SK-N-DZ (cell line): ENCODE data around the gene RAB22A. TPM values are rescaled to one million over a fixed set of nuclear protein-coding genes. Genes with fewer than 3 reads are reported as not detected.

Experiments used
- DNase-seq: peaks from one replicate; pipeline ENCODE4 v3.0.0-alpha.2; 2015; ENCODE audit warnings: low spot score
- polyA plus RNA-seq, 2 experiments: library from polyadenylated mRNA; depleted of rRNA; stranded (reverse); fragments of >200 nt; gene quantifications; 2 replicates each; pipeline ENCODE4 v1.2.3, GENCODE V29; 2014

RAB22A gene
- 9.6 and 10.6 TPM in 2 replicates for polyA plus RNA-seq (2014; cell fraction: cytosol; rRNA removed)
- polyA plus RNA-seq (2014; cell fraction: nucleus; rRNA removed), result 6.2 and 6.9 TPM in 2 replicates

DNA sequence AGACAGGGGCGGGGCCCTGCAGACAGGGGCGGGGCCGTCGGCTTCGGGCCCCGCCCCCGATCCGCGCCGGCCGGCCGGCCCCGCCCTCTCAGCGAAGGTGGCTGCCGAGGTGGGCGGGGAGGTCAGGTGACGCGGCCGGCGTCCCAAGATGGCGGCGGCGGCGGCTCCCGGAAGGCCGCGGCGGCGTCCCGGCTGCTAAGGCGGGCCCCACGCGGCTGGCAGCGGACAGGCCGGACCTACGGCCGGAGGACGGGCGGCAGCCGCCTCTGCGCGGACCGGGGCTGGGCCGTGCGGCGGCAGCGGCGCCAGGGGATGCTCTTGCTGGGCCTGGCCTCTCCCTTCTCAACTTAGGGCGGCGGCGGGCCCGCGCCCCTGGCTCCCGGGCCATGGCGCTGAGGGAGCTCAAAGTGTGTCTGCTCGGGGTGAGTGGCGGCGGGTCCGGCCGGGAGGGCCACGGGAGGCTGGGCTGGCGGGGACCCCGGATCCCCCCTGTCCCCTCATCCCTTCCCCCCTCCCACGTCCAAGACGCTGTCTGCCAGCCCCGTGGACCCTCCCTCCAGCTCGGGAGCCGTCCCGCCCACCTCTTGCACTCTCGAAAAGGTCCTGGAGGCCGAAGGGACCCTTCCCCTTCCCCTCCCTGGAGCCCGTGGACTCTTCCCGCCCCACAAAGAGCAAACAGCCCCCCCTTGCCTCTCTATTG lies at the start of gene RAB22A:
Gene RAB22A, plus strand, starts transcription at position 125 of the 700 bp plus-strand sequence. Its CDS starts 262 bp downstream, at position 387.
- DNase-seq, result peak; percentile 66

DNA sequence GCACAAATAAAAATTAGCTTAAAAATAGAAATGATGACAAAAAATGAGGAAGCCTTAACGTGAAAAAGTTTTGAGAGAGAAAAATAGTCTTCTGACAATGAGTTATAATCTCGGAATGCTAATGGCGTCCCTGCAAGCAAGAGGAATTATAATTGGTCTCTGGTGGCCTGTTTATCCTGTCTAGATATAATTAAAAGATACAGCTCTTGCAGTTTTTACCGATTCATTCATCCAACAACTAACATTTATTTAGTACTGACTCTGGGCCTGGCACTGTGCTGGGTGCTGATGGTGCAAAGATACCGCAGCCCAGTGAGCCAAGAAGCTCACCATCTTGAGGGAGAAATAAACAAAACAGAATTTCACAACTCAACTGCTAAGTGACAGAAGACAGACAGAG lies 49.5 kb upstream of the RAB22A start:
- DNase-seq, result peak; percentile 53

DNA sequence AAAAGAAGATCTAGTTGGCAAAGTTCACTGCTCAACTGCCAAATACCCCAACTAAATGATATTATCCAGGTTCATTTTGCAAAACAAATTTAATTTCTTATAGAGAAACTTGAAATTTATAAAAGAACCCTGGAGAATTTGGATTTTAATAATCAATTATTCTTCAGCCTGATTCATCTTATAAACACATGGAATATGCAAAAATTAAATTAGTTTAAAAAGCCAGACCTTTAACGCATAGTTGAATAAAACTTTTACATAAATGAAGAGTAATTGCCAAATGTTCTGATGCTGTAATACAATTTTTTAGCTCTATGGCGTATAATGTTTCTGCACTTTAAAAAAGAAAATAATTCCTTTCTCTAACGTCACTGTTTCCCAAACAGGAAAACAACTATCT lies 47.9 kb upstream of the RAB22A start:
- no peak for DNase-seq

- DNase-seq, result no peak
Measured at GRCh38 chr20:58264271-58264670, 45.2 kb upstream of the RAB22A start.

DNA sequence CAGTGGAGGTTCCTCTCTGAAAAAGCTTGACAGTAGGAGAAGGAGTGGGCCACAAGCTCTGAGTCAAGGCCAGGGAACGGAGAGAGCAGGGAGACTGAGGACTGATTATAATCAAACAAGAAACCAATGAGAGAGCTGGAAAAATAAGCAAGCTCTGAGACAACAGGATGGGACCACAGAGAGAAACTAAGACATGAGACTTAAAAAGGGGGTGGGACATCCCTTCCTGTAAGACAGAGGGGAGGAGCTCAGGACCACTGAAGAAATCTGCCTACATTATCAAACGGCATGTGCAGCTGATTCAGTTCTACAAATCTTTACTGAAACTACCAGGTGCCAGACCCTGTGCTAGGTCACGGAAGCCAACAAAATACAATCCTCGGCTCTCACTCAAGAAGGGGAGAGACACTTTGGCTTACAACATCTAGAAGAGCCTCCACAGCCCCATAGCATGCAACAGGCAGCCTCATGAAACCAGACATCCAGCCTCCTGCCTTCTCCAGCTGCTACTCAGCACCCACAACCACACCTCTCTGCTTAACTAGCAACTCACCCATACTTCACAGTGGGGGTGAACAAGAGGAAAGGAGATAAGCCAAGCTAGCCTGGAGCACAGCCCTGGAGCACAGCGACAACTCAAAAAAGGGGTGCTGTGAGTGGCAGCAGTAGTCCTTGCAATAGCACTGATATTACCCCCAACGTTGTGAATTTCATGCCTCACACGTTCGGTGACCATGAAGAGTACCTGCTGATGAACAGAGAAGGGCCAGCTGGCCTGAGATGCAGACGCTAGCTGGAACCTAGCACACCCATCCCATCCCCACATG lies 41.9 kb upstream of the RAB22A start:
- DNase-seq, result no peak

GRCh38 chr20:58268421-58268821 lies 41.1 kb upstream of the RAB22A start:
- no peak for DNase-seq

GRCh38 chr20:58268936-58269619 lies 40.4 kb upstream of the RAB22A start:
- DNase-seq, result no peak

- no peak for DNase-seq
Measured at GRCh38 chr20:58271606-58272351, 37.7 kb upstream of the RAB22A start.

- DNase-seq, result no peak
Measured at GRCh38 chr20:58274384-58274783, 35.1 kb upstream of the RAB22A start.

DNA sequence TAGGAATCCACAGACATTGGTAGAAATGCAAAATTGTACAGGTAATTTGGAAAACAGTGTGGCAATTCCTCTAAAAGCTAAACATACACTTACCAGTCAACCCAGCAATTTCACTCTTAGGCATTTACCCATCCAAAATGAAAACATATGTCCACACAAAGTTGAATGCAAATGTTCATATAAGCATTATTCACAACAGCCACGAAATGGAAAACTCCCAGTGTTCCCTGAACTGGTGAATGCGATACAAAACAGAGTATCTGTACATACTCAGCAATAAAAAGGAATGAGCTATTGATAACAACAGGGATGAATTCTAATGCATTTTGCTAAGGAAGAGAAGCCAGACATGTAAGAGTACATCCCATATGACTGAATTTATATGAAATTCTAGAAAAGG lies 32.4 kb upstream of the RAB22A start:
- no peak for DNase-seq

DNA sequence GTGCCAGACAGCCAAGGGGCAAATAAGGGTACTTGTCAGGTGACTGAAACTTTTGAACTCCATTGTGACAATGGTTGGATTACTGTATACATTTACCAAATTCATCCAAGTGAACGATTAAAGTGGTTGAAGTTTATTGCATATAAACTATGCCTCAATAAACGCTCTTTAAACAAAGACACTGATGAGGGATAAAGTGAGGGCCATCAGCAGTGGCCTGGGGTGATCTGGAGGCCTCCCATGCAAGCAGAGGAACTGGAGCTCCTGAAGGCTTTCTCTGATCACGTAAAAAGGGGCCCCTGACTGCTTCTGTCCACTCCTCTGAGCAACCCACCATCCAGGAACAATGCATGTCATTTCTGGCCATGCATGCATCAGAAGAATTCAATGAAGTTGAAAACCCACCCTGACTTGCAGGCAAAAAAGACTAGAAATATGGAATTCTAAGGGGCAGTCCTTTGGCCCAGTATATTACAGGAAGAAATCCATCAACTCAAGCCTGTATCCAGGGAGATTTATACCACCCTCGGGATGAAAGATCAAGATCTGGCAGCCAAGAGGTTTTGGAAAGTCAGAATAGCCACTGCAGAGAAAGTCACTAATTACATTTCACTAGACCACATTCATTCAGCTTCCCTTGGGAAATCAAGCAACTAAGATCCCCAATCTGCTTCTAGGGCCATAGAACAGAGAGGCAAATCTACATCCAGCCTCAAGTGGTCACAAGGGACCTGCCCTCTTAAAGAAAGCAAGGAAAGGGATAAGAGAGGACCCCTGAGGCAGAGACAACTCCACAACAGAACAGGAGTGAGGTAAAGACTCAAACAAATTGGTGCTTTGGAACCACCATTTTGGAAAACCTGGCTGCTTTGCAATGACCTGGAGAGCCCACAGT lies 31.7 kb upstream of the RAB22A start:
- DNase-seq, result peak; percentile 67

DNA sequence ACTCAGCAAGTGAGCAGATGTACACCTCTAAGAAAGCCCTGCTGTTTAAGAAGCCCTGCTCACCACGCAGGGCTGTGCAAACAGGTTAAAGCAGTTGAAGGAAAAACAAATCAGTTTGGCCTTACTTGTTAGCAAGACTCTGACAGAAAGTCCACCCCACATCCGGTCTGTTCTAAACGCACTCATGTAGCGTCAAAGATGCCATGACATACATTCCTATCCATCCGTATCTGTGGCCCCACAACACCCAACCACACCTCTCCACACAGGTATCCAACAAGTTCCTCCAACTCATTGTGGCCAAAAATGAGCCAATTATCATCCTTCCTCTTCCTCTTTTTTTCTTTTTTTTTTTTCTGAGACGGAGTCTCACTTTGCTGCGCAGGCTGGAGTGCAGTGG lies 22.8 kb upstream of the RAB22A start:
- no peak for DNase-seq

DNA sequence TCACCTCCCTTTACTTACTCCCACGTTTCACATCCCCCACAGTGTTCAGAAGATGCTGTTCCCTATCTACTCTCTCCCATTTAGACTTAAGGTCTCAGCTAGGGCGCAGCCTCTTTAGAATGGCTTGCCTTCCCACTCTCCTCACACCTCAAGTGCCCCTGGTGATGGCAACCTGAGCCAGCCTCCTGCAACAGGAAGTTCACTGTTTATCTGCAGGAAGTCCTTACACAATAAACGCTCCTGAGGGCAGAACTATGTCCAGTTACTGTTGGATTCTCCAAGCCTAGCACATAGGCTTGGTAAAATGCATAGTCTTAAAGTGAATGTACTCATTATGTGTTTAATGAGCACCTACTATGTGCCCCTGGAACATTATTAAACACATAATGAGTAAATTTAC lies 21.9 kb upstream of the RAB22A start:
- no peak for DNase-seq

- no peak for DNase-seq
Measured at GRCh38 chr20:58289143-58289542, 20.4 kb upstream of the RAB22A start.

DNA sequence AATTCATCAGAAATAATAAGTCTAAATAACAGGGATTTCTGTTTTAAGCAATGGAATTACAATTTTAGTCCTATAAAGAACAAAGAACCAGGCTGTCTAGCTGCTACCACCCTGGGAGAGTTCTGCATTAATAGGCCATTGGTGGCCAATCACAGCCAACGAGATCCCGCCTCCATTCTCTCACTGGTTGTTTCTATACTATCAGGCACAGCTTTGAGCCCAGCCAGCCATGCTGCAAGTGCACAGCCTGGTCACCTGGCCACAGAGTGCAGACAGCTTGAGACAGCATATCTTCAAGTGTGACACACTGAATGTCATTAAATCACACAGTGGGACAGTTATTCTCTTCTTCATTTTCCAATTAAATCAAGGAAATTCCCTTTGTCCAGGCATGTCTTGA lies 16.1 kb upstream of the RAB22A start:
- DNase-seq, result peak; percentile 76

- DNase-seq, result no peak
Measured at GRCh38 chr20:58294497-58295455, 14.7 kb upstream of the RAB22A start.

DNA sequence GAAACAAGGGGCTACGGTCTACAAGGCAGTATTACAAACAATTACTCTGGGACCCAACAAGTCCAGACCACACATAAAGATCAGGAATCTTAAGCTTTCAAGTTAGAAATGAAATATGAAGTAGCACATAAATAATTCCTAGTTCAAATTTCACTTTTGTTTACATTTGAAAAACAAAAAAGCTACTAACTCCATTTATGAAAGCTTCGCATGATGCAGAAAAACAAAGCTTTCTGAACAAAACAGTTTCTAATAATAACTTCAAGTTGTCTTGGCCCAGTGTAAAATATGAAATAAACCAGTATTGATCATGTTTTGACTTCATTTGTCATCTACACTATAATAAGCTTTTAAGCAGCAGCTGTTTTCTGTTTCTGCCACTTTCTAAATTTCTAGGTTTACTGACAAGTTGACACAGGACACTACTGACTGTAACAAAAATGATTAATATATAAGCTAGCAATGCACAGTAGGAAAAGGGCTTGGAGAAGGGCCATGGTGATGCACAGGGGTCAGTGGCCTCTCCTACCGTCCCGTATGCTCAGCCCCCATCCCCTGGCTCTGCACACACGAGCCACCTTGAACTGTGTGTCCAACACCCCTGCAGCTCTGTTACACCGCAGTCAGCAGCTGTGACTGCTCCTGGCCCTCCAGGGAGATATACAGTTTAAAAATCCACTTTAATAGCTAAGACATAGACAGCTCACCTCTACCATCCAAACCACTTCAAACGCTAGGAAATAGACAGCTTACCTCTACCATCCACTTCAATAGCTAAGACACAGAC lies 13.3 kb upstream of the RAB22A start:
- DNase-seq, result no peak

- no peak for DNase-seq
Measured at GRCh38 chr20:58297394-58297793, 12.1 kb upstream of the RAB22A start.
